NCI-H1436 treated with DMSO at 0.1 percent for 48 hours (cell line): Measurements from ENCODE around the gene ADARB2.
"Not testable (repeated sequence)": the region's sequence is repeated elsewhere in the genome, so short reads cannot be mapped to it uniquely, and the experiment has no call there.

Source experiments
- DNase-seq: peaks from one replicate; lab custom pipeline; 2025; lab: John Stamatoyannopoulos, UW

The ADARB2 gene

GRCh38 chr10:1367938-1368841 lies 369.1 kb downstream of the ADARB2 start:
- DNase-seq = no peak

DNA sequence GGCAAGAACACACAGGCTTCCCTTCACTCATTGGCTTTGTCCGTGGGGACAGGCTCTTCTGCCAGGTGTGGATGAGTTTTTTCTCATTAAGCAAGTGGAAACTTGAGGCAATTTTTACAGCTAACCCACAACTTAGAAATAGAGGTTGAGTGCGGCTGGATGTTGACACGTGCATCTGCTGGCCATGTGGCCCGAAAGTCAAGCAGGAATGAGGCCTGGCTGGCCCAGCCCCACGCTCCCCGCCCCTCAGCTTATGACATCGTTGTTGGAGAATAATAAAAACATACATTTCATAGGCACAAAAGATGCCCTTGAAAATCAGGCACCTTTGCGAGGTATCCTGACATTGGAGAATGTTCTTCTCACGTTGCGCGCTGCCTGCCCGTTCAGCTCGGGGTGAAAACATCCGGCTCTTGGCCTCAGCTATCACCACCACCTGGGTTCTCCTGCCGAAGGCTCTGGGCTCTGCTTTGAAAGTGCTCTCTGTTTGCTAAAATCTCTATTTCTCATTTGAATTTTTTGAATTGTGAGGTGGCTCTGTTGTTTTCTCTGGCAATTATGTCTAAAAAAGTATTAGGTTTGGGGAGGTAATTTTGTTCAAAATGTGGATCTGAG lies 370.4 kb downstream of the ADARB2 start:
- no peak for DNase-seq

DNA sequence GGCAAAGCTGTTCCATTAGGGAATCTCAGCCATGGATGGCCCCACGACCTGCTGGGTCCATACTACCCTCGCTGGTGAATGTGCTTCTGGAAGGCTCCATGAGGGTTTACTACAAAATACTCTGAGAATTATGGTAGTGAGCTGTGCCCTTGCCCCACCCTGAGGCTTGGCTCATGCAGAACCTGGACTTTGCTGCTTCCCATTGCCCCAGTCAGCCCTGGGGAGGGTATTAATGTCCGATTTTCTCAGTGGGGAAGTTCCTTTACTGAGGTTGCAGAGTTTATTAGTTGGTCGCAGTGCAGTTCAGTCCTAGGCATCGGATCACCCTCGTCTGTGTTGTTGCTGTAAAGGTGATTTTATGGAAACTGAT lies 371.0 kb downstream of the ADARB2 start:
- DNase-seq = no peak

GRCh38 chr10:1365540-1366321 lies 371.6 kb downstream of the ADARB2 start:
- no peak for DNase-seq

DNA sequence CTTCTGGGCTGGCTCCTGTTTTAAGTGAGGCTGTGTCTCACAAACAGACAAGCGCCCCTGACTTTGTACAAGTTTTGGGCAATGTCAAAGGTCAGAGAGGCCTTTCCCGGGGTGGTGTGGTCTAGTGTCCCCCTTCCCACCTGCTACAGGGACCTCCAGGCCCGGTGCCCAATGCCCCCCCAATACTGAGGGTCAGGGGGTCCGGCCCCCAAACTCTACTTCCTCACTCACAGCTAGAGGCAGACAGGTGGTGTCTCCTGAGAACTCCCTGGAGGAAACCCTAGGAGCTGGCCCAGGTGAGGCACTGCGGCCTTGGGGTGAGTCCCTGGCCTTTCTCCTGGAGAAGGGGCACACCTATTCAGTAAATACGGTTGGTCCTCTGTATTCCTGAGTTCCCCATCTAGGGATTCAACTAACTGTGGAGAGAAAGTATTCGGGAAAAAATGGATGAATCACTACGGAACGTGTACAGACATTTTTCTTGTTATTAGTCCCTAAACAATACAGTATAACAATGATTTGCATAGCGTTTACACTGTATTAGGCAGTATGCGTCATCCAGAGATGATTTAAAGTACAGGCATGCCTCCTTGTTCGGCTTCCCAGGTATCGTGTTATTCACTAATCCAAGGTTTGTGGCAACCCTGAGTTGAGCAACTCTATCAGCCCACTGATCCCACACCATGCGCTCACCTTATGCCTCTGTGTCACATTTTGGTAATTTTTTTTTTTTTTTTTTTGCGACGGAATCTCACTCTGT lies 373.0 kb downstream of the ADARB2 start:
- no peak for DNase-seq

- DNase-seq = no peak
These were observed 373.7 kb downstream of the ADARB2 start for GRCh38 chr10:1363446-1364121.

DNA sequence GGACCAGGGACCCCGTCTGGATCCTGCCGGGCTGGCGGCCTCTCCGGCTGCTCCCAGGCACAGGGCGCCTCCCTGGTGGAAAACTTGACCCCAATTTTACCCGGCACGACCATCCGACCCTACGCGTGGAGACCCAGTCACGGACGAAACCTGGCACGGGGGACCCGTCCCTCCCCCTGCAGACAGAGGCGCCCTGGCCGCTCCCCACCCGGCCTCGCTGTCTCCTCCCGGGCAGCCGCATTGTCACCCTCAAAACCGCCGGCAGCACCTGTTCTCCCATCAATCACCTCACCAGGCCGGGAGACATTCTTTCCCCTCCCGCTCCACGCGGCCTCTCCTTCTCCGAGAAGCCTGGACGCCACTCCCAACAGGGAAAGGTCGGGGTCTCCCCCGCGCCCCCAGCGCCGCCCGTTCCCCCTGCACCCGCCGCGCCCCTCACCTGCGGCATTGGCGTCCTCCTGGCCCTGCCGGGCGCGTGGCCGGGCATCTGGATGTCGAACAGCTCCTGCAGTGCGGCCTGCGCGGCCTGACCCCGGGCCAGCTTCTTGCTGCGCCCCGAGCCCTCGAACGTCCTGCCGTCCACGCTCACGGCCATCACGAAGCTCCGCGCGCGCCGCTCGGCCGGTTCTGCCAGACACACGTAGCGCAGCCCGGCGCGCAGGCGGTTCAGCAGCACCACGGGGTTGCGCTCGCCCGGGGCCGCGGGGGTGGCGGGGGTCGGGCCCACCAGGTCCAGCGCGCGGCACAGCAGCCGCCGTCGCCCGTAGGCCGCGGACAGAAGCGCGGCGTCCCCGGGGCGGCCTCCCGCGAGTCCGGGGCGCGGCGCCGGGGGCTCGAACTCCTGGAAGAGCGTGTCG lies 374.5 kb downstream of the ADARB2 start:
- DNase-seq = no peak

DNA sequence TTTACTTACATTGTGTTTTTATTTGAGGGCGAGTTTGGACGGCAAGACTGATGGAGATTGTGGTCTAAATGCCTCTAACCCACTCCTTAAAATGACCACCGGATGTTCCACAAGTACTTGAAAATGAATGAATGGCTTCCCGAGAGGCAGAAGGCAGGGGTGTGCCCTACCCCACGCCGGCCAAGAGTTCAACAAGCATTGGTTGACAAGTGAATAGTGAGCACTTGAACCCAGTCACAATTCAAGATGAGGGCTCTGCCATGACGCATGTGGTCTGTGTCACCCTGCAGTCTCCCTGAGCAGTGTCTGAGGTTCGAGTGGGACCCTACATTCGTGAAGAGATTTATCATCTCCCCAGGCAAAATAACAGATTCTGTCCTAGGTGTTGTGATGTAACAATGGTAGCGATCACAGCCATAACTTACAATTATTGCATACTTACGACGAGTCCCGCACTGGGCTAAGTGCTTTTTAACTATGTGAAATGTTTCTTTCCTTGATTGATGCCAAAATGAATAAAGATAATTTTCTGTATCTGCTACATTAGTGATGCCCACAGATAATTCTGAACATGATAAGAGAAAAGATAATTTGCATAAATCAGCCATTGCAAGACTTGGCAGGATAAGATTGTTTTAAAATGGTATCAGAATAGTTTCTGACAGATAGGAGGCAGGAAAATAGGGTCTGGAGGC lies 375.8 kb downstream of the ADARB2 start:
- no peak for DNase-seq

- DNase-seq = no peak
These were observed 376.7 kb downstream of the ADARB2 start for GRCh38 chr10:1360558-1361164.

GRCh38 chr10:1360011-1360557 lies 377.2 kb downstream of the ADARB2 start:
- no peak for DNase-seq

GRCh38 chr10:1359626-1359955 lies 377.7 kb downstream of the ADARB2 start:
- DNase-seq = no peak

- no peak for DNase-seq
These were observed 378.3 kb downstream of the ADARB2 start for GRCh38 chr10:1358860-1359625.

DNA sequence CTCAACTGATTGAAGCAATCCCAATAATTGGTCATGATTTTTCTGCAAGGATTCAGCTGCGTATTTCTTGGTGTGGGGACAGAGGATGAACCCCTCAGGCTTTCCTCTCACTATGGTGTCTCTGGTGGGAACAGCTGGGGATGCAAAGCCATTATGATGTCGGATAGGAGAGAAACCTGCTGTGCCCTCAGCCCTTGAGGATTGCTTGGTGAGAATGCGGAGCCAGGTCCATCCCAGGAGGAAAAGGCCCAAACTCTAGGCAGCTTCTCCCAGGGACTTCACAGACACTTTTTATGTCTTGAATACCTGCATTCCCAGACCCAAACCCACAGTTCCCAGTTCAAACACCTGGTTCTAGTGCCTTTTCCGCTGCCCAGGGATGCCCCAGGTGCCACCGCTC lies 379.2 kb downstream of the ADARB2 start:
- DNase-seq = no peak

DNA sequence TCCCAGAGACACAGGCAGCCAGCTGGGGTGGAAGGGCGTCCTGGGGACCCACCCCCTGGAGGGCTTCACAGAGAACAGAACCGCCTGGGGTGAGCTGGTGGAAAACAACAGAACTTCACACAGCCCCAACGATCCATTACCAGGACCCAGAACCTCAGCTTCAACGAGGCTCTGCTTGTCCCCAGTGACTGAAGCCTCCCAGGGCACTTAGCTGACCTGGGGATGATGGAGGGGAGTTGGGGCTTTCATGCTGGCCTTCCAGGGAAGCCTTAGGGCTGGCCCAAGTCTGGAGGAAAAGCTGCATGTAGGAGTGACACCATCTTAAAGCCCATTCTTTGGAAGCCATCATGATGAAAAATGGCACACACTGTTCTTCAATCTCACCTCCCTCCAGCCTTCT lies 381.0 kb downstream of the ADARB2 start:
- DNase-seq = no peak

DNA sequence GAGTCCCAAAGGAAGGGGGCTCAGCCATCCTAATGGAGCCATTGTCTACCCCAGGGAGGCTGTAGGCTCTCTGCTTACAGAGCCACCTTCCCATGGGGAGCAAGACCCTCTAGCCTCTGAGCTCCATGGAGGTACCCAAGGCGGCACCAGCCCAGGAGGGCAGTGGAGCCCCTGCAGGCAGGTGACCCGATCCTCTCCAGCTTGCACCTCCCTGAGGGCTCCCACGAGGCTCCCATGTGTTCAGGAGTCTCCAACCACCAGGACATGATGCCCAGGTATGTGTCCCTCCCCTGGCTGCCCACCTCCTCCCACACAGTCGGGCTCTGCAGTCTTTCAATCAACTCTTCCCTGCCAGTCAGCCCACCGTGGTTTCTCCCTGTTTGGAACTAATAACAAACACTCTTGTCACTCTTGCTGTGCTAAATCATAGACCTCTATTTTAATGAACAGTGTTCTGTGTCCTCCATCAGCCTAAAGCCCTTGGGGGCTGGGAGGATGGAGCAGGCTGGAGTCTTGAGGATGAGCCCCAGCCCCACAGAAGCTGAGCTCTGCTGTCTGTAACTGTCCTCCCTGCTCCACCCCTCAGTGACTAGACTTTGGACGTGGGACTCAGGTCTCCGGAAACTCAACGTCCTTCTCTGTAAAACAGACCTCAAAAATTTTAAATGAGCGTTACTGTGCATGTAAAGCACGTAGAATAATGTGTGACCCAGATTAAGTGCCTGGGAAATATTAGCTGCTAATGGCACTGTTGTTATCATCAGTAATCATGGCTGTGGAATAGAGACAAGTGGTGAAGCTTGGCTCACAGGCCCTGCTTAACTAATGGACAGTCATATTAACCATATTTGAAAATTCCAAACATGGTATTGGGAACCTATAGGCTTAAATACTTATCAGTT lies 382.3 kb downstream of the ADARB2 start:
- DNase-seq = no peak

DNA sequence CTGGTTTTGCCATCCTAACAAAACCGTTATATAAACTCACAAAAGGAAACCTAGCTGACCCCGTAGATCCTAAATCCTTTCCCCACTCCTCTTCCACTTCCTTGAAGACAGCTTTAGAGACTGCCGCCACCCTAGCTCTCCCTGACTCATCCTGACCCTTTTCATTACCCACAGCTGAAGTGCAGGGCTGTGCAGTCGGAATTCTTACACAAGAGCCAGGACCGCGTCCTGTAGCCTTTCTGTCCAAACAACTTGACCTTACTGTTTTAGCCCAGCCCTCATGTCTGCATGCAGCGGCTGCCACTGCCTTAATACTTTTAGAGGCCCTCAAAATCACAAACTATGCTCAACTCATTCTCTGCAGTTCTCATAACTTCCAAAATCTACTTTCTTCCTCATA lies 385.0 kb downstream of the ADARB2 start:
- not testable (repeated sequence) for DNase-seq

- no peak for DNase-seq
These were observed 388.6 kb downstream of the ADARB2 start for GRCh38 chr10:1348773-1349050.
